PFSK-1 (cell line): Measurements from ENCODE around the gene BCAS3.

Experiments used
- FOXP2 ChIP-seq: optimal IDR thresholded peaks from 2 replicates; pipeline ENCODE3; 2011; ENCODE audit warnings: borderline replicate concordance, control low read depth, inconsistent platforms; ENCODE audit not compliant: insufficient read depth; ENCODE audit errors: extremely low read length, extremely low read depth
- POLR2AphosphoS5 ChIP-seq: IDR thresholded peaks from 2 replicates; pipeline ENCODE4 v1.6.1; 2012; ENCODE audit warnings: low read depth, mild to moderate bottlenecking, control low read depth, low read length, moderate library complexity
- SIN3A ChIP-seq: IDR thresholded peaks from 2 replicates; pipeline ENCODE4 v1.6.1; 2012; ENCODE audit warnings: mild to moderate bottlenecking, low read length, moderate library complexity, borderline replicate concordance; ENCODE audit not compliant: insufficient read depth
- TAF1 ChIP-seq: IDR thresholded peaks from 2 replicates; pipeline ENCODE4 v1.6.1; 2012; ENCODE audit warnings: low read length, control low read depth, borderline replicate concordance; ENCODE audit not compliant: insufficient read depth
- TF ChIP-seq, protein P1 (sequence below), 2 experiments: IDR thresholded peaks; 2 replicates each; pipeline versions ENCODE4 v1.6.1 to v1.8.0; 2011 to 2012; ENCODE audit warnings: low read depth in 2 of 2, low read length in 2 of 2, control low read depth in 1 of 2, inconsistent platforms in 1 of 2, mild to moderate bottlenecking in 1 of 2, moderate library complexity in 1 of 2; ENCODE audit not compliant: insufficient read depth in 1 of 2

BCAS3 gene

DNA sequence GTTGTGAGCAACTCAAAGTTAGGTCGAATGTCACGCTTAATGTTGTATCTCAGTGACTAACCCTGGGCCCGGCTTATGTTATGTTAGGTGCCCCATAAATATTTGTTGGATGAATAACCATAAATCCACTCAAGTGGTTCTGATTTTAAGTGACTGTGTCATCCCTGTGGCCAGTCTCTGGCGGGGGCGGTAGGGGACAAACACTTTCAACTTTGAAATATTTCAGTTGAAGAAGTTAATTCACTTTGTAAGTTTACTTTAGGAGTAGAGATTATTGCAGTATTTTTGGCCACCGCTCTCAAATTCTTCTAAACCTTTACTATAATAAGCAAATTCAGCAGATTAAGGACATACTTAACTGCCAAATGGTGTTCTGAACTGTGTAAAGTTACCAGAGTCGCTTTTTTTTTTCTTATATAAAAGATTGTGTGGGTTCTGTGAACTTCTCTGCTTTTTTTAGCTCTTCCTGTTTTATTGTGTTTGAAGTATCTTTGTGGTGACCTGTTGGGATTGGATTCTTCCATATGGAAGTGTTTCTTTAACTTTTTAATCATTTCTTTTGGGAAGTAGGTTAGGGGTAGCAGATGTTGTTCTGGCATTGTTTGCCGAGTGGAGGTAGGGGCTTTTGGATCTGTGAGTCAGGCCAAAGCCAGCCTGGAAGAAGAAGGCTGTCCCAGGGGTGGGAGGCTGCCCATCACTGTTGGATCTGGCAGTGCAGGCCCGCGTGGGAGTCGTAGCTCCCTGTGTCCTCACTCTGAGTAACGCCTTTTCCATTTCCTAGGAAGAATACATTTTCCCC is 660.5 kb downstream of the BCAS3 start:
- no peak for TF ChIP-seq TAF1
- TF ChIP-seq FOXP2 = no peak
- TF ChIP-seq, protein P1, sequence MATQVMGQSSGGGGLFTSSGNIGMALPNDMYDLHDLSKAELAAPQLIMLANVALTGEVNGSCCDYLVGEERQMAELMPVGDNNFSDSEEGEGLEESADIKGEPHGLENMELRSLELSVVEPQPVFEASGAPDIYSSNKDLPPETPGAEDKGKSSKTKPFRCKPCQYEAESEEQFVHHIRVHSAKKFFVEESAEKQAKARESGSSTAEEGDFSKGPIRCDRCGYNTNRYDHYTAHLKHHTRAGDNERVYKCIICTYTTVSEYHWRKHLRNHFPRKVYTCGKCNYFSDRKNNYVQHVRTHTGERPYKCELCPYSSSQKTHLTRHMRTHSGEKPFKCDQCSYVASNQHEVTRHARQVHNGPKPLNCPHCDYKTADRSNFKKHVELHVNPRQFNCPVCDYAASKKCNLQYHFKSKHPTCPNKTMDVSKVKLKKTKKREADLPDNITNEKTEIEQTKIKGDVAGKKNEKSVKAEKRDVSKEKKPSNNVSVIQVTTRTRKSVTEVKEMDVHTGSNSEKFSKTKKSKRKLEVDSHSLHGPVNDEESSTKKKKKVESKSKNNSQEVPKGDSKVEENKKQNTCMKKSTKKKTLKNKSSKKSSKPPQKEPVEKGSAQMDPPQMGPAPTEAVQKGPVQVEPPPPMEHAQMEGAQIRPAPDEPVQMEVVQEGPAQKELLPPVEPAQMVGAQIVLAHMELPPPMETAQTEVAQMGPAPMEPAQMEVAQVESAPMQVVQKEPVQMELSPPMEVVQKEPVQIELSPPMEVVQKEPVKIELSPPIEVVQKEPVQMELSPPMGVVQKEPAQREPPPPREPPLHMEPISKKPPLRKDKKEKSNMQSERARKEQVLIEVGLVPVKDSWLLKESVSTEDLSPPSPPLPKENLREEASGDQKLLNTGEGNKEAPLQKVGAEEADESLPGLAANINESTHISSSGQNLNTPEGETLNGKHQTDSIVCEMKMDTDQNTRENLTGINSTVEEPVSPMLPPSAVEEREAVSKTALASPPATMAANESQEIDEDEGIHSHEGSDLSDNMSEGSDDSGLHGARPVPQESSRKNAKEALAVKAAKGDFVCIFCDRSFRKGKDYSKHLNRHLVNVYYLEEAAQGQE (IDR thresholded peaks at IDR 0.05; ENCODE audit: insufficient read depth in 1 of 2, low read depth in 2 of 2, low read length in 2 of 2) = no peak
- TF ChIP-seq SIN3A = no peak
- no peak for TF ChIP-seq POLR2AphosphoS5

DNA sequence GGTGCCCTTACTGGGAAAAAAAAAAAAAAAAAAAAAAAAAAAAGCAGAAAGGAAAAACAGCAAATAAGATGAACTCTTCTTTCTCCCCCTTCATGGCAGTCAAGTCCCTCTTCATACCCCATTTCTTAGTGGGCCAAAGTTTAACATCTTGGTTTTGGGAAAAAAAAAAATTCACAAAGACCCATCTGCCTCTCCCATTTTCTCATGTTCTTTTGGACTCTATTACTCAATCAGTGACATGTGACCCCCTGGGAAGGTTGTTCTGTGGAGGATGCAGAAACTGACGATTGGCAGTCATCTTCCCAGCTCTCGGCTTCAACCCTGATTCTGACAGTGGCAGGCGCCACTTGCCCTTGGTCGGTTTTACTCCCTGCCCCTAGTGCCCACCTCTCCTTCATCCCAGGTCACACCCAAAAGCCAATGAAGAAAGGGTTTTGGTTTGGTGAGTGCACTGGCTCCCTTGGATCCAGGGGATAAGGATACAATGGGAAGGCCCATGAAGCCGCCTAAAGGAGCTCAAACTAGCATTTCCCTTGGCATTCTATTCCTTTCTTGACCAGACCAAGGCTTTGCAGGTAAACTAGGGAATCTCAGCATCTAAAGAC is 661.3 kb downstream of the BCAS3 start:
- TF ChIP-seq SIN3A (no peak), TAF1 (no peak), POLR2AphosphoS5 (no peak), FOXP2 (no peak)
- TF ChIP-seq, protein P1 (IDR thresholded peaks at IDR 0.05; ENCODE audit: insufficient read depth in 1 of 2, low read depth in 2 of 2, low read length in 2 of 2) = no peak

DNA sequence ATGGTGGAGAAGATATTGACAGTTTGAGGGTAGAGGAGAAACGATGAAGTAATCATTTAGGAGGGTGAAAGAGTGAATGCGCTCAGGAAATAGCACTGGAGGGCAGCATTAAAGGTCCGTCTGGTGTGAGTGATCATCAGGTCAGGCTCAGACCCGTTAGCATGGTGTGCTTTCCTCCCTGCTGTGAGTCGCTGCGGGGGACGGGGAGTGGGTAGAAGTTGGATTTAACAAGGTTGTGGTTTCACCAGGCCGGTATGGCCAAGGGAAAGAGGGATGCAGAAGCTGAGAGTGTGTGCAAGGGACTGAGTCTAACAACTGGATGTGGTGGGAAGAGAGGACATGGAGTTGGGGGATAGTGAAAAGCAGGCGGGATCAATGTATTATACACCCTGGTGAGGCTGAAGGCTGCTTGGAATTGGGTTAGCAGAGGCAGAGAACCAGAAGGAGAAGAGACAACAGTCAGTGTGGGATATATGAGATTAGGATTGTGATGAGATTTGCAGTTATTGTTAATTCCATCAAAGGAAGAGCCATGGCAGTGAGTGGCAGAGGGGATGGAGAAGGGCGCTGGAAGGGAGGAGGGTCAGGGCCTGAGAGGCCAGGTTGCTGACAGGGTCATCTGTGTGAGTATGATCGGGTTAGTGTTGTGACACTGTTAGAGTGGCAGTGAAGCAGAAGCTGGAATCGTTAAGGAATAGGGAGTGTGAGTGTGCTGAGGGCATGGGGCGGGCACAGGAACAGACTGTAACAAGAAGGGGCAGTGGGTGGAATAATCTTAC is 663.0 kb downstream of the BCAS3 start:
- no peak for TF ChIP-seq TAF1
- no peak for TF ChIP-seq FOXP2
- TF ChIP-seq SIN3A = no peak
- TF ChIP-seq, protein P1 (IDR thresholded peaks at IDR 0.05; ENCODE audit: insufficient read depth in 1 of 2, low read depth in 2 of 2, low read length in 2 of 2) = no peak
- no peak for TF ChIP-seq POLR2AphosphoS5

DNA sequence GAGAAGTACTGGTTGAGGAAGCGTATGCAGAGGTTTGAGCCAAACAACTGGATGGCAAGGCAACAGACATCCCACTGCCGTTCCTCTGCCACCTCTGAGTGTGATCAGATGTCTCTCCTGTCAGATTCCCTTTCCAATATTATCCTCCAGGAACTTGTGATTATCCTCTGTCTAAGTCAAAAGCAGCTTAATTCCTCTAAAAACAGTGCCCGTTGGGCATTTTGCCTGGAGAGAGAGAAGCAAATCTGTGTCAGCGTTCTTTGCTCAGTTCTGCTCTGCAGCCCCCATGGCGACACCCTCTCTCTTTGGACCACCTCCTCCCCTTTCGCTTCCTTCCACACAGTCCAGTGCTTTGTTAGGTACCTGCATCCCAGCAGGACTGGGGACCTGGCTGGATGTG is 665.9 kb downstream of the BCAS3 start:
- TF ChIP-seq, protein P1 (IDR thresholded peaks at IDR 0.05; ENCODE audit: insufficient read depth in 1 of 2, low read depth in 2 of 2, low read length in 2 of 2) = no peak
- TF ChIP-seq SIN3A (no peak), TAF1 (no peak), POLR2AphosphoS5 (no peak), FOXP2 (no peak)
